Mucosa of gallbladder (tissue), 1 donor: ENCODE measurements around the gene ZBTB7C. TPM values are rescaled to one million over a fixed set of nuclear protein-coding genes. Genes with fewer than 3 reads are reported as not detected.
A peak's percentile ranks its signal among the peaks of the same experiment; 100 is the strongest.

Source experiments
- DNase-seq: peaks from one replicate; pipeline ENCODE4 v3.0.0-alpha.2; 2020; ENCODE audit warnings: low spot score
- total RNA-seq: library from RNA; stranded (reverse); gene quantifications from one replicate; pipeline ENCODE4 v1.2.1, GENCODE V29; 2021
- donor health status: DM: no; HTN: no; CAD: no.

The ZBTB7C gene
- total RNA-seq, 1 donor from 2014 or later = 24.1 TPM

- DNase-seq = no peak
Observed at GRCh38 chr18:48191494-48191893, 217.7 kb downstream of the ZBTB7C start.

- no peak for DNase-seq
Observed at GRCh38 chr18:48190994-48191393, 218.2 kb downstream of the ZBTB7C start.

DNA sequence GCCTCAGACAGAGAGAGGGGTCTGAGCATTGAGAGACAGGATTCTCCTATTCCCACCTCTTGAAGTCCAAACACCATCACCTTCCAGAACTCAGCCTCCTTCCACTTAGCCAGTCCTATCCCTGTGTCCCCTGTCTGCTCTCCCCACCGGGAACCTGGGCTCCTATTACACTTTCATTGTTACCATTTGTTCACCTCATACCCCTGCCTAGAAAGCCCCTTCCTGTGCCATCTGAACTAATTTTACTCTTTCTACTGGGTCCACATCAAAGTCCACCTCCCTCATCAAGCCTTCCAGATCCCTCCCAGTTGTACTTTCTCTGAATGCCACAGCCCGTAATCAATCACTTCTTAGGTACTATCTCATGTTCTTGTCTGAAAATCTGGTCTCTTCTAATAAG is 220.6 kb downstream of the ZBTB7C start:
- no peak for DNase-seq

DNA sequence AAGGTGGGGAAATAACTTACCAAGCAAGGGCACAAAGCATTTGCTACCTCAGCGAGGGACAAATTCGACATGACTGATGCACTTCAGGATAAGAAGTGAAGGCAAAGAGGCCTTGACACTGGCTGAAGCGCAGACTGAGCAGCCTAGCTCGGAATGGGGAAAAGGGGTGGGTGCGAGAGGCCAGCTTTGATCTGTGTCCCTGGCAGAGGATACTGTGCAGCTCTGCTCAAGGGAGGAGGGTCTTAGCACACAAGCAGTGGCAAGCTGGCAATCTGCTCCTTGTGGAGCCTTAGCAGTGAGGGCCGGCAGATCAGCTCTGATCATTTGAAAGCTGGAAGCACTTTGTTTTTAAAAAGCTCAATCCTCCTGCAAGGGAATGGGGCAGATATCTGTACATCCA is 222.3 kb downstream of the ZBTB7C start:
- DNase-seq = no peak

DNA sequence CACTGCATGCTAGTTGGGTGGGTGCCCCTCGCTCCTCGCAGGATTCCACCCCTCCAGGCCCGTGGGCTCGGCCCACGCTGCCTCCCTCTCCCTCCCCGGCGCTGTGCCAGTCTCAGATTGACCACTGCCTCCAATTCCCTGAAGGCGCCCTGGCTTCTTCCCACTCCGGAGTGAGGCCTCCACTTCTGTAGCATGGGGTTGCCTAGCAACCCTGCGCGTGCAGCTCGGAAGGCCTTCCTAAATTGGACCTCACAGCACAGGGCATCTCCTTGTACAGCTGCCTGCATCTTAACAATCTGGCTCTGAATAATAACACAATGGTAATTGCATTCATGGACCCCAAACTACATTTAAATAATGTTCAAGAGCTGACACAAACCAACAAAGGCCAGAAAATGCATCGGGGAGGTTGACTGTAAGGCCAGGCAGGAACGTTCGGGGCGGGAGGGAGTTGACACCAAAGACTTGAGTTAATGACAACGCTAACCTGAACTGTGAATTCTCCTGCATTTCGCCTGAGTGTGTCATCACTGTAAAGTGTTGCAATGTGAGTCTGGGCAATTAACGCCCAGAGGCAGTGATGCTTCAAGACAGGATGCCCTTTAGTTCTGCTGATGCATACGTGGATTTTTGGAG is 222.9 kb downstream of the ZBTB7C start:
- DNase-seq = no peak

- no peak for DNase-seq
Observed at GRCh38 chr18:48184118-48184517, 225.1 kb downstream of the ZBTB7C start.

GRCh38 chr18:48183613-48184012 is 225.6 kb downstream of the ZBTB7C start:
- no peak for DNase-seq

- no peak for DNase-seq
Observed at GRCh38 chr18:48182779-48183178, 226.4 kb downstream of the ZBTB7C start.

DNA sequence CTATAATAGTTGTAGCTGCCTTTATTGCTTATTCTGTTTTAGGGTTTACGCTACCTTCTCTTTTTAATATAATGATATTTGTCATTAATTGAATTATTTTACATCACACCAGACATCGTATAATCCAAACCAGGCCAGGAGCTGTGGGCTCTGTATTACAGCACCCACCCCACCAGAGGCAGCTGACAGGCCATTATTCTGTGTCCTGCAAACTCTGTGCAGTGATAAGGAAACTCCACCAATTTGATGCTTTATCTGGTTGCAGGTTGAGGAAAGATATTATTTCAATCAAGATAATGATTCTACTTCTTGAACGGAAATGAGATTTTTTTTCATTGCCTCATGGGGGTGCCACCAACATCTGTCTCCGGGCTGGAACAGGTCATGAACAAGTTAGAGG is 227.3 kb downstream of the ZBTB7C start:
- DNase-seq = no peak

DNA sequence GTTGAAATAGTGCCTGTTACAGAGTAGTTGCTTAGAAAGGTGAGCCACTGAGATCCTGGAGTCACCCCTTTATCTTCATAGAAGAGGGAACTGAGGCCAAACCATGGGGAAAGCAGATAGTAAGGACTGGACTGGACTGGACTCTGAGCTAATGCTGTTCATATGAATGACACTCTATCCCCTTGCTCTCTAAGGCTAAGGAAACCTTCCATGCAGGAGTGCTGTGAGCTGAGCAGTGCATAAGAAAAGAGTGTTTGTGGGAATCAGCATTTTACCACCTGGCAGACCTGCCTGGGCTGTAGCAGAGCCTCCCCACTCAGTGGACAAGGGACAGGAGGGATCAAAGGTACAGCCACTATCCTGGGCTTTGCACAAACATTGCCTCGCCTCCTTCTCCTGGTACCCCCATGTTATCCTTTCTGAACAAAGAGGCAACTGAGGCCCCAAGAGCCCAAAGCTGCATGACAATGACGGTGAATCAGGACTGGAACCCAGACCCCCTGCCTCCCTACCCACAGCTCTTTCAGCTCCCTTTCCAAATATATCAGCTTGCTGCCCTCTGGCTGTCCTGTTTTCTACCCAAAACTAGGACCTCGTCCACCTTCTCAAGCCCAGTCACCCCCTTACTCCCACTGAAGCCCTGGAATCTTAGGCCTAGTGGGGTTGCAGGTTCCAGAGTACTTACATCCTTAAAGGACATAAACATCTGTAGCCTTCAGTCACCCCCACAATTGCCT is 227.9 kb downstream of the ZBTB7C start:
- DNase-seq = no peak

GRCh38 chr18:48179666-48180065 is 229.5 kb downstream of the ZBTB7C start:
- DNase-seq = no peak

- DNase-seq = no peak
Observed at GRCh38 chr18:48179001-48179400, 230.2 kb downstream of the ZBTB7C start.

- DNase-seq = no peak
Observed at GRCh38 chr18:48176909-48177308, 232.3 kb downstream of the ZBTB7C start.

GRCh38 chr18:48173557-48173956 is 235.6 kb downstream of the ZBTB7C start:
- DNase-seq = no peak

GRCh38 chr18:48172226-48173006 is 236.8 kb downstream of the ZBTB7C start:
- no peak for DNase-seq

DNA sequence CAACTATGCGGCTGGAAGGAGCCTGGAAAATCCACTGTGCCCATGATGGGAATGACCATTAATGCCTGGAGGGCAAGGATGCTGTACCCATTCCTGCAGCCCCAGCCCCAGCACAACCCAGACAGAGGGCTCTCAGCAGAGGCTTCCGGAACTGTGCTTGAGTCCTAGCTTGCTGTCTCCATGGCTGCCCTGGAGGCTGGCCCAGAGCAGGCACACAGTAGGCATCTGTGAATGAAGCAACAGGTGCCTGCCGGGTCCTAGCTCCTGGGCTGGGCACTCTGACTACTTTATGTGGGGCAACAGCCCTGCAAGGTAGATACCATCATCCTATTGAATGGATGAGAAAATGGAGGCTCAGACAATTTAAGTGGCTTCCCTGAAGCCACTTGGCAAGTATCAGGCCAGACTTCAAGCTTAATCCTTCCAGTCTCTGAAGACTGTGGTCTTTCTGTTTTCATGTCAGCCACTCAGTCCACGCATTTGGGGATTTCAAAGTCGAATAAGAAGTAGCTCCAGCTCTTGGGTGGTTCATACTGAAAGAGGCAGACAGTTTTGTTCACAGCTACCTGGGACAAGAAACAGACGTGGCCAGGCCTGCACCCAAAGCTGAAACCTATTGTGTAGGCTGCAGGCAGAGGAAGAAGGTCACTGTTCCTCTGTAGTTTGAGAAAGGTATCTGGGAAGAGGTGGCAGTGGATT is 237.5 kb downstream of the ZBTB7C start:
- DNase-seq = no peak

DNA sequence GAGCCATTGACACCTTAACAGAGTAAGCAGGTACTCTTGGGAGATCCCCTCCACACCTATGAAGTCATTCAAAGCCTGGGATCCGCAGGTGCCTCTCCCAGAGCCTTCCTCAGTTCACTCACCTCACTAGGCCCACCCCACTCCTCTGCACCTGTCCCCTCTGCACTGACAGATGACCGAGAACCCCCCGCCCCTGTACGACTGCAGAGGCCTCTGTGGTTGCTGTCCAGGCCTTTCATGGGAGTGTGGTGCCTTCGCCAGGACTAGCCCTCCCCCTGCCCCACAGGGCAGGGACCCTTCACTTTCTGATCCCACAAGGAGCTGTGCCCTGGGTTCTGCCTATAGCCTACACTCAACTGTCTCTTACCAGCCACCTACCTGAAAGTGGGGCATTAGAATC is 238.5 kb downstream of the ZBTB7C start:
- DNase-seq = no peak

DNA sequence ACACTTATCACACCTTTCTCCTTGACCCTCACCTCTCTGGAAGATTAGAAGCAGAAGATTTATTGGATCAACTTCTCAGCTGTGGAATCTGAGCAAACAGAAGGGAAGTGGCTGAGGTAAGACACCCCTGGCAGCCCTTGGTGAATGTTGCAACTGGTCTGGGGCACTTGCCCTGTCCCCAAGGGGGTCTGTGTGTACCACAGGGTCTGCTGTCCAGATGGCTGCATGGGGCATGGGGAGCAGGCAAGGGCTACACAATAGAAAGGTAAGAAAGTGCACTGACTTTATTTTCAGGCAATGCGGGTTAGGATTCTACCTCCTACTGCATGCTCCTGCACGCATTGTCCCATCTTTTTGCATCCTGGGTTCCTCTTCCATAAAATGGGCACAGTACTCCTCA is 240.3 kb downstream of the ZBTB7C start:
- DNase-seq = no peak

- peak; percentile 78 for DNase-seq
Observed at GRCh38 chr18:48167897-48168253, 241.3 kb downstream of the ZBTB7C start.

- no peak for DNase-seq
Observed at GRCh38 chr18:48166336-48166875, 242.8 kb downstream of the ZBTB7C start.

DNA sequence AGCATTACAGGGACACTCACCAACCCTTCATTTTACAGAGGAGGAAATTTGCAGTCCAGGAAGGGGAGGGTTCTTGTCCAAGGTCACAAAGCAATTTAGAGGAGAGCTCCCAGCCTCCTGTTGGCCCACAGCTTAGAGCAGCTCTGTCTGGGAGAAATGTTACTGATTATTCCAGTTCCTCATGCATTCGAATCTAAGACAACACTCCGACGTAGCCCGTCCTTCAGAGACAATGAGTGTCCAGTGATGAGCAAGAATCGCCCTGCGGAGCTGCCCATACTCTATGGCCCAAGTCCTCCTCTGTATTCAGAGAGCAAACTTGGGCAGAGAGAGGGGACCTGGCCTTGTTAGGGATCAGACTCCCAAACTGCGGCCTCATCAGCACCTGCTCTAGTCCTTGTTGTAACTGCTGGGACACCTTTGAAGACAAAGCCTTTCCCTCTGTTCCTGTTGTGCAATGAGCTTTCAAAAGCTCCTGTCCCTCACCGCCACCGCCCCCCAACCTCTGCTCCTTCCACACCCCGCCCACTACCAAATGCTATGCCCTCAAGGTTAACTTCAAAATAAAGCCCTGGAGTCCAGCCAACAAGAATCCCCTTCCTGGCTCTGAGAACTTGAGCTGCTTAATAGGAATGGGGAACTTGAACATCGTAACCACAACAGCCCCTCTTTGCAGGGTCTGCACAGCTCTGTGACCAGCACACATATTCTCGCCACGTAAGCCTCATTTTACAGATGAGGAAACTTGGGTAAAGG is 243.9 kb downstream of the ZBTB7C start:
- no peak for DNase-seq
